ENCODE data around the gene DNAL1. TPM values are rescaled to one million over a fixed set of nuclear protein-coding genes. Genes with fewer than 3 reads are reported as not detected.
A peak's percentile ranks its signal among the peaks of the same experiment; 100 is the strongest.

The DNAL1 gene
- total RNA-seq, 1 experiment from 2014 or later = 12.2 TPM

DNA sequence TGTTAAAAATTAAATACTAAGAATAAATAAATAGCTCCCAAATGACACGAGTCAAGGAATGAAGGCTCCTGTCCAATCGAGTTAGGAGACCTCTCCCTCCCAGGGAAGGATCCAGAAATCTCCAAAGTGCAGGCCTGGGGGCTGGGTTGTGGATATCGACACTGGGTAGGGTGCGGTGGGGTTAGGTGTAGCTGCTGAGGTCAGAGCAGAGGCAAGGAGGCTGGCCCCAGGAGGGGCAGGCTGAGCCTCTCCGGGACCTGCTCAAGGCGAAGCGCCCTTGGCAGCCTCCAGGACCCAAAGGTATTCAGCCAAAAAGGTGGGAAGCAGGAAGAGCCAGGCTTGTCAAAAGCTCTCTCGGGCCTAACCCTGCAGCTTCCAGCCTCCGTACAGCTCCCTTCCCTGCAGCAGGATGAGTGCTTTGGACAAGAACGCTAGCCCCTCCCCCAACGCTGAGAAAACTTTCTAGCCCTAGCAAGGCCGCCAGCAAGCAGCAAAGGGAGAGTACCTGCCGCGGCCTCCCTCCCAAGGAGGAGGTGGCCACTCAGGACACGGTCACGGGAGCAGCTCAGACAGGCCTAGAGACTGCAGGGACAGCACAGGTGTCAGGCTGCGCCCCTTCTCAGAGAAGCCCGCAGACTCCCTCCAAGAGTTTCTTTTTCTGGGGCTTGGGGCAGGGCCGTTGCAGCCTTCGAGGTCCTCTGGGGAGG, 73.1 kb downstream of the DNAL1 start:
- TF ChIP-seq, protein P1, sequence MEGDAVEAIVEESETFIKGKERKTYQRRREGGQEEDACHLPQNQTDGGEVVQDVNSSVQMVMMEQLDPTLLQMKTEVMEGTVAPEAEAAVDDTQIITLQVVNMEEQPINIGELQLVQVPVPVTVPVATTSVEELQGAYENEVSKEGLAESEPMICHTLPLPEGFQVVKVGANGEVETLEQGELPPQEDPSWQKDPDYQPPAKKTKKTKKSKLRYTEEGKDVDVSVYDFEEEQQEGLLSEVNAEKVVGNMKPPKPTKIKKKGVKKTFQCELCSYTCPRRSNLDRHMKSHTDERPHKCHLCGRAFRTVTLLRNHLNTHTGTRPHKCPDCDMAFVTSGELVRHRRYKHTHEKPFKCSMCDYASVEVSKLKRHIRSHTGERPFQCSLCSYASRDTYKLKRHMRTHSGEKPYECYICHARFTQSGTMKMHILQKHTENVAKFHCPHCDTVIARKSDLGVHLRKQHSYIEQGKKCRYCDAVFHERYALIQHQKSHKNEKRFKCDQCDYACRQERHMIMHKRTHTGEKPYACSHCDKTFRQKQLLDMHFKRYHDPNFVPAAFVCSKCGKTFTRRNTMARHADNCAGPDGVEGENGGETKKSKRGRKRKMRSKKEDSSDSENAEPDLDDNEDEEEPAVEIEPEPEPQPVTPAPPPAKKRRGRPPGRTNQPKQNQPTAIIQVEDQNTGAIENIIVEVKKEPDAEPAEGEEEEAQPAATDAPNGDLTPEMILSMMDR (IDR thresholded peaks at IDR 0.05; ENCODE audit: insufficient read depth in 1 of 2, low read depth in 1 of 2, low read length in 1 of 2, severe bottlenecking in 1 of 2, unreplicated experiment in 1 of 2) = no peak
- Histone ChIP-seq H3K36me3 (ENCODE audit: control insufficient read depth, insufficient read depth, low read length) (peaks cover 7% of the 10 kb centered on the region), H3K4me1 (no peaks in the 10 kb centered on the region), H3K4me3 (ENCODE audit: low read depth, low read length) (no peak overlapping the region), H3K9me3 (no peaks in the 10 kb centered on the region), H3K27me3 (replicated peaks; ENCODE audit: control insufficient read depth, insufficient read depth, low read length) (no peaks in the 10 kb centered on the region)
- no TSS peak for BruUV-seq (replicated peaks)
- Mint-ChIP-seq H3K4me1 (ENCODE audit: low read depth, unreplicated experiment) (peaks cover 4% of the 10 kb centered on the region), H3K4me3 (ENCODE audit: unreplicated experiment) (no peak overlapping the region), H3K27ac (ENCODE audit: unreplicated experiment) (peak overlapping the region; percentile 61), H3K36me3 (ENCODE audit: insufficient read depth, unreplicated experiment) (peaks cover 79% of the 10 kb centered on the region), H3K9me3 (ENCODE audit: unreplicated experiment) (no peaks in the 10 kb centered on the region), H3K27me3 (ENCODE audit: insufficient read depth, unreplicated experiment) (no peaks in the 10 kb centered on the region)
- POLR2A ChIA-PET = no interaction called here
- CTCF ChIA-PET = interaction anchor here (1.6 kb wide), 1 partner anchor 41 kb away, joined by 4 read pairs; no protein-coding TSS in a partner anchor
- no peak for DNase-seq
- intact Hi-C loops (cut with micrococcal nuclease; ENCODE audit: unreplicated experiment) = no loop called here

DNA sequence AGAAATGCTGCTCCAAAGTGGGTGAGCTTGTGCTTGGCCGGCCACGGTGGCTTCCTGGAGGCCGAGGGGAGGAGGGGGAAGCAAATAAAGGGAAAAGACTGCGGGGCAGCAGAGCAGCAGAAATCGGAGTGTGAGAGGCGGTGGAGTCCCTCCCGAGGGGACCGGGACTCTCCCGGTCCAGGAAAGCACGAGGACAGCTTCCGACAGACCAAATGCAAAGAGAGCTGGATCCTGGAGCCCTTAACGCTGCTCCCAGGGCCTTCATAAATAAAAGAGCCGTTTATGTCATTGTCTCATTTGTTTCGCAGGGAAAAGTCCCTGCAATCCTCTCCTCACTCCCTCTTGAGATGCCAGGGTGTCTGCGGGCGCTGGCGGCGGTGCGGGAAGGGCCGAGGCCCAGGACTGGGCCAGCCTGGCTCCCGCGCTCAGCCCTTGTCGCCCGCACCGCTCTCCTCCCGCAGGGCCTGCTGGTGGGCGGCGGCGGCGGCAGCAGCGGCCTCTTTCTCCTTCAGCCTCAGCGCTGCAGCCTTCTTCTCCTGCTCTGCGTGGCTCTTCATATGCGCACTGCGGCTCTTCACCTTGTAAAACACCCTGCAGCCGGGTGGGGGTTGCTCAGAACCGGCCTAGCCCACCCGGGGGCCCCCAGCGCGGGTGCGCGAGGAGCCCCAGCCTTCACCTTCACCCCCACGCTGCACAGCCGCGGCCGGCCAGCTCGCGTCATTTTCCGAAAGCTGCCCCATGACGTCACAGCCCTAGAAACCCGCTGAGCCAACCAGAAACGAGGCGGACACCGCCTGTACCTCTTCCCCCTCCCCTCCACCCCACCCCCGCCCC, 73.8 kb downstream of the DNAL1 start:
- H3K4me1 ChIP-seq = no peaks in the 10 kb centered on the region
- Mint-ChIP-seq H3K27me3 (ENCODE audit: insufficient read depth, unreplicated experiment) (no peaks in the 10 kb centered on the region), H3K36me3 (ENCODE audit: insufficient read depth, unreplicated experiment) (peaks cover 77% of the 10 kb centered on the region), H3K9me3 (ENCODE audit: unreplicated experiment) (no peaks in the 10 kb centered on the region), H3K4me3 (ENCODE audit: unreplicated experiment) (no peak overlapping the region), H3K27ac (ENCODE audit: unreplicated experiment) (peak overlapping the region; percentile 61), H3K4me1 (ENCODE audit: low read depth, unreplicated experiment) (no peaks in the 10 kb centered on the region)
- TF ChIP-seq, protein P1 (IDR thresholded peaks at IDR 0.05; ENCODE audit: insufficient read depth in 1 of 2, low read depth in 1 of 2, low read length in 1 of 2, severe bottlenecking in 1 of 2, unreplicated experiment in 1 of 2) = no peak
- no peak for DNase-seq
- POLR2A ChIA-PET = no interaction called here
- intact Hi-C loops (cut with micrococcal nuclease; ENCODE audit: unreplicated experiment) = no loop called here
- H3K27me3 ChIP-seq (replicated peaks; ENCODE audit: control insufficient read depth, insufficient read depth, low read length) = no peaks in the 10 kb centered on the region
- H3K4me3 ChIP-seq (ENCODE audit: low read depth, low read length) = no peak overlapping the region
- H3K9me3 ChIP-seq = no peaks in the 10 kb centered on the region
- CTCF ChIA-PET = interaction anchor here (1.6 kb wide), 1 partner anchor 40 kb away, joined by 4 read pairs; no protein-coding TSS in a partner anchor
- peaks cover 7% of the 10 kb centered on the region for H3K36me3 ChIP-seq (ENCODE audit: control insufficient read depth, insufficient read depth, low read length)
- BruUV-seq (replicated peaks) = no TSS peak

DNA sequence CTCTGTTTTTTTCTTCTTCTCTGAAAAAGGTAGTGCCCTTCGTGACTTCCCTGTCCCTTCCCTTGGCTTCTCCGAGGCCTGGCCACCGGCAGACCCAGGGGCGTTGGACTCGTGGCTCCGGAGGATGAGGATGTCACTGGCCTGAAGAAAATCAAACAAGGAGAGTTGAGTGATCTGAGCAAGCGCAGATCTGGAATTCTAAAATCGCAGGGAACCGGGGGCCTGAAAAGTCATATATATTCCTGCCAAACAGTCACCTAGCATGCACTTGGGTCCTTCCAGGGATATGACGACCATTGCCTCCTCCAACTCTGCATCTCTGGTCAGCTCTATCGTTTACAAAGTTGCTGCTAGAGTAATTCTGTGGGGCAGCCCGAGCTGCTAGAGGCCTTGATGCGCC, 74.6 kb downstream of the DNAL1 start:
- CTCF ChIA-PET = interaction anchor here (0.6 to 1.0 kb wide), 3 partner anchors 10 to 208 kb away, joined by 3 to 4 read pairs (median 3); no protein-coding TSS in a partner anchor
- no peak for DNase-seq

More for the DNA sequence above, 74.6 kb downstream of the DNAL1 start:
- Mint-ChIP-seq H3K27ac (ENCODE audit: unreplicated experiment) (no peak overlapping the region), H3K27me3 (ENCODE audit: insufficient read depth, unreplicated experiment) (no peaks in the 10 kb centered on the region), H3K4me3 (ENCODE audit: unreplicated experiment) (no peak overlapping the region), H3K9me3 (ENCODE audit: unreplicated experiment) (no peaks in the 10 kb centered on the region), H3K36me3 (ENCODE audit: insufficient read depth, unreplicated experiment) (peaks cover 77% of the 10 kb centered on the region), H3K4me1 (ENCODE audit: low read depth, unreplicated experiment) (no peaks in the 10 kb centered on the region)
- no peak overlapping the region for H3K4me3 ChIP-seq (ENCODE audit: low read depth, low read length)
- no peaks in the 10 kb centered on the region for H3K27me3 ChIP-seq (replicated peaks; ENCODE audit: control insufficient read depth, insufficient read depth, low read length)
- BruUV-seq (replicated peaks) = no TSS peak
- no peaks in the 10 kb centered on the region for H3K9me3 ChIP-seq
- TF ChIP-seq, protein P1 (IDR thresholded peaks at IDR 0.05; ENCODE audit: insufficient read depth in 1 of 2, low read depth in 1 of 2, low read length in 1 of 2, severe bottlenecking in 1 of 2, unreplicated experiment in 1 of 2) = no peak
- POLR2A ChIA-PET = no interaction called here
- no peaks in the 10 kb centered on the region for H3K4me1 ChIP-seq
- peaks cover 9% of the 10 kb centered on the region for H3K36me3 ChIP-seq (ENCODE audit: control insufficient read depth, insufficient read depth, low read length)
- intact Hi-C loops (cut with micrococcal nuclease; ENCODE audit: unreplicated experiment) = no loop called here
